GM12878 (cell line): ENCODE results near the gene ABR. TPM values are rescaled to one million over a fixed set of nuclear protein-coding genes. Genes with fewer than 3 reads are reported as not detected.

Experiments used
- ATAC-seq: fragments of 200-7000 bp; cut with Tn5 transposase; 3 replicates; pipeline ENCODE4 v1.9.1; 2020; ENCODE audit warnings: mild to moderate bottlenecking, moderate library complexity
- BruUV-seq: library from RNA; stranded (reverse); fragments of 400-500 nt; replicated peaks from 2 replicates; lab custom pipeline; 2021; lab: Mats Ljungman, UMichigan
- CTCF ChIA-PET: fragments of 300-600 bp; sonication (Branson Sonifier 250); formaldehyde crosslinking; extraction: SDS; loops from one replicate; lab custom pipeline; 2021; ENCODE audit warnings: inconsistent platforms; lab: Yijun Ruan, JAX
- POLR2A ChIA-PET: fragments of 350-600 bp; formaldehyde crosslinking; extraction: SDS; loops from one replicate; lab custom pipeline; 2021; ENCODE audit warnings: inconsistent platforms; lab: Charles Lee
- RAD21 ChIA-PET: fragments of 300-600 bp; sonication (Branson Sonifier 250); formaldehyde crosslinking; loops from one replicate; lab custom pipeline; 2023; ENCODE audit warnings: antibody characterized with exemption; ENCODE audit not compliant: unreplicated experiment; lab: Charles Lee
- SMC1A ChIA-PET: fragments of 300-600 bp; sonication (Branson Sonifier 250); formaldehyde crosslinking; loops from one replicate; lab custom pipeline; 2023; ENCODE audit not compliant: unreplicated experiment, uncharacterized antibody; lab: Charles Lee
- DNase-seq: peaks from one replicate; pipeline ENCODE4 v3.0.0-alpha.2; 2011; ENCODE audit warnings: low read depth, low spot score
- FAIRE-seq: peaks from 3 replicates; lab custom pipeline; 2011; peaks lifted over from hg19 to GRCh38; lab: Jason Lieb, UNC
- H2AFZ ChIP-seq: 2 replicates; pipeline ENCODE4 v1.6.0; 2011; ENCODE audit warnings: low read depth, low read length, control low read depth; ENCODE audit not compliant: control insufficient read depth
- H3K27ac ChIP-seq: 2 replicates; pipeline ENCODE4 v1.5.1; 2011; ENCODE audit warnings: control low read depth; ENCODE audit not compliant: control insufficient read depth, insufficient read depth
- H3K27me3 ChIP-seq, 2 experiments: replicated peaks in 1 of 2; 2 replicates each; pipeline versions ENCODE4 v1.6.0 to v1.6.1; 2011; ENCODE audit warnings: low read length in 1 of 2; ENCODE audit not compliant: control insufficient read depth in 2 of 2, insufficient read depth in 2 of 2
- H3K36me3 ChIP-seq, 2 experiments: 2 replicates each; pipeline ENCODE4 v1.5.1; 2011; ENCODE audit warnings: low read length in 1 of 2; ENCODE audit not compliant: control insufficient read depth in 2 of 2, insufficient read depth in 2 of 2
- H3K4me1 ChIP-seq: 2 replicates; pipeline ENCODE4 v1.6.1; 2011; ENCODE audit warnings: mild to moderate bottlenecking, low read length, moderate library complexity, mixed read lengths; ENCODE audit not compliant: control insufficient read depth, insufficient read depth
- H3K4me2 ChIP-seq: 2 replicates; pipeline ENCODE4 v1.6.0; 2011; ENCODE audit warnings: control low read depth; ENCODE audit not compliant: control insufficient read depth, insufficient read depth
- H3K4me3 ChIP-seq: fragments of 200-600 bp; sonication (generic); 2 replicates; pipeline ENCODE4 v1.5.1; 2016
- H3K79me2 ChIP-seq: 2 replicates; pipeline ENCODE4 v1.6.0; 2011; ENCODE audit warnings: low read length; ENCODE audit not compliant: control insufficient read depth, insufficient read depth
- H3K9ac ChIP-seq: 2 replicates; pipeline ENCODE4 v1.8.0; 2011; ENCODE audit warnings: low read length, control low read depth, mixed read lengths; ENCODE audit not compliant: control insufficient read depth, insufficient read depth
- H3K9me3 ChIP-seq: replicated peaks from 3 replicates; pipeline ENCODE4 v1.5.1; 2011; ENCODE audit warnings: mild to moderate bottlenecking, low read length; ENCODE audit not compliant: control insufficient read depth, insufficient read depth
- H4K20me1 ChIP-seq: 2 replicates; pipeline ENCODE4 v1.6.0; 2011; ENCODE audit not compliant: control insufficient read depth, insufficient read depth
- DPF2 ChIP-seq: fragments of 450-650 bp; IDR thresholded peaks from 2 replicates; pipeline ENCODE4 v1.6.1; 2017; ENCODE audit warnings: mild to moderate bottlenecking
- E2F4 ChIP-seq: IDR thresholded peaks from 2 replicates; pipeline ENCODE4 v1.6.1; 2012; ENCODE audit warnings: low read depth, low read length, improper control_type of control experiment
- ELK1 ChIP-seq: IDR thresholded peaks from 2 replicates; pipeline ENCODE4 v1.6.1; 2012; ENCODE audit warnings: low read depth, low read length, improper control_type of control experiment
- KDM1A ChIP-seq: fragments of 200-600 bp; sonication (generic); IDR thresholded peaks from 2 replicates; pipeline ENCODE4 v1.6.1; 2016; ENCODE audit warnings: borderline replicate concordance
- MAX ChIP-seq: IDR thresholded peaks from 2 replicates; pipeline ENCODE4 v1.6.1; 2012; ENCODE audit warnings: low read depth, low read length, improper control_type of control experiment
- MEF2A ChIP-seq: IDR thresholded peaks from 2 replicates; pipeline ENCODE4 v1.6.1; 2011; ENCODE audit warnings: low read depth, mild to moderate bottlenecking, low read length, moderate library complexity; ENCODE audit not compliant: insufficient read depth
- PKNOX1 ChIP-seq: fragments of 450-650 bp; IDR thresholded peaks from 2 replicates; pipeline ENCODE4 v1.6.1; 2016; ENCODE audit warnings: mild to moderate bottlenecking
- RAD51 ChIP-seq: fragments of 450-650 bp; IDR thresholded peaks from 2 replicates; pipeline ENCODE4 v1.6.1; 2016; ENCODE audit warnings: moderate library complexity, mild to moderate bottlenecking, inconsistent platforms
- RB1 ChIP-seq: fragments of 450-650 bp; formaldehyde crosslinking; IDR thresholded peaks from 2 replicates; pipeline ENCODE4 v1.6.1; 2017; ENCODE audit warnings: mild to moderate bottlenecking, borderline replicate concordance
- SREBF1 ChIP-seq: IDR thresholded peaks from 2 replicates; pipeline ENCODE4 v1.6.1; 2012; ENCODE audit warnings: mild to moderate bottlenecking, low read length
- SUPT20H ChIP-seq: IDR thresholded peaks from 2 replicates; pipeline ENCODE4 v1.6.1; 2011; ENCODE audit warnings: low read depth, mild to moderate bottlenecking, low read length, moderate library complexity, borderline replicate concordance; ENCODE audit not compliant: control insufficient read depth
- YBX1 ChIP-seq: fragments of 450-650 bp; IDR thresholded peaks from 2 replicates; pipeline ENCODE4 v1.6.1; 2016; ENCODE audit warnings: antibody characterized with exemption
- WGBS: methylation state at CpG from one replicate; pipeline ENCODE4 v1.1.6; 2016; ENCODE audit warnings: low lambda C conversion rate; ENCODE audit not compliant: insufficient replicate concordance, insufficient coverage; ENCODE audit errors: missing lambda C conversion rate; 5-methylcytosine and 5-hydroxymethylcytosine counted together
- in situ Hi-C: fragments of 300-500 bp; cut with MboI; formaldehyde crosslinking; loops from 9 replicates; pipeline ENCODE4 v1.14.3; 2018; ENCODE audit warnings: mixed read lengths
- intact Hi-C: fragments of 100-400 bp; cut with micrococcal nuclease; formaldehyde crosslinking; loops from one replicate; pipeline ENCODE4 v1.14.2; 2022; ENCODE audit not compliant: unreplicated experiment
- polyA plus RNA-seq, 11 experiments: library from polyadenylated mRNA; depleted of rRNA in 4 of 11; unstranded in 6 of 11; stranded (reverse) in 5 of 11; fragments of >200 nt; fragmentation: Nextera tagmentation in 4 of 11; fragmentation: Illumina TruSeq in 1 of 11; extraction: Ambion mirVana in 4 of 11; extraction: Trizol in 1 of 11; gene quantifications; 1 replicate in 1 of 11; 2 replicates in 10 of 11; pipeline versions ENCODE4 v1.2.1 to v1.2.3, GENCODE V29; 2011 to 2016; ENCODE audit warnings: inconsistent platforms in 2 of 11, missing spikeins in 2 of 11, low read depth in 1 of 11
- total RNA-seq, 4 experiments: library from RNA; depleted of rRNA in 3 of 4; stranded (reverse); fragments of >200 nt in 3 of 4; fragmentation: Illumina TruSeq in 1 of 4; extraction: Trizol in 1 of 4; gene quantifications; 2 replicates each; pipeline versions ENCODE4 v1.2.1 to v1.2.3, GENCODE V29; 2013 to 2021

ABR gene
- total and polyA plus RNA-seq, 10 of the 15 experiments (the other 5 are each of a cell fraction or from before 2014, with no cell fraction given): 1.4 to 112 (median 30.0) TPM

- no peaks in the 10 kb centered on the region for H3K79me2 ChIP-seq
- ChIA-PET CTCF (no interaction called here), RAD21 (no interaction called here), POLR2A (interaction anchor here (0.5 kb wide), 1 partner anchor 24 kb away, joined by 4 read pairs; no protein-coding TSS in a partner anchor), SMC1A (no interaction called here)
- H3K36me3 ChIP-seq: no peaks in the 10 kb centered on the region
- H3K4me3 ChIP-seq: no peak overlapping the region
- H3K9ac ChIP-seq: no peak overlapping the region
- H3K27ac ChIP-seq: no peak overlapping the region
- TF ChIP-seq ELK1 (no peak), RB1 (no peak), SUPT20H (no peak), SREBF1 (no peak), KDM1A (no peak), YBX1 (no peak), DPF2 (no peak), MEF2A (no peak), MAX (no peak), PKNOX1 (no peak), RAD51 (no peak), E2F4 (no peak)
- ATAC-seq (no peak), DNase-seq (no peak), FAIRE-seq (no peak)
- H3K27me3 ChIP-seq: peaks cover 0 to 2% of the 10 kb centered on the region in 2 experiments; a peak in 1 of 4 replicates
- WGBS: 38% methylated on average over 12 of the region's 12 CpGs
- no peaks in the 10 kb centered on the region for H3K4me1 ChIP-seq
- intact Hi-C loops: no loop called here
- no peak overlapping the region for H3K4me2 ChIP-seq
- no peaks in the 10 kb centered on the region for H4K20me1 ChIP-seq
- in situ Hi-C loops: no loop called here
- BruUV-seq: no TSS peak
- H3K9me3 ChIP-seq: no peaks in the 10 kb centered on the region
- H2AFZ ChIP-seq: no peak overlapping the region
Observed at GRCh38 chr17:965311-965989, 214.3 kb downstream of the ABR start.
